ENCODE results near the gene TPPP2. TPM values are rescaled to one million over a fixed set of nuclear protein-coding genes. Genes with fewer than 3 reads are reported as not detected.
A peak's percentile ranks its signal among the peaks of the same experiment; 100 is the strongest.

The TPPP2 gene
- total RNA-seq, 2 donors from 2014 or later, result 1.3 TPM; not detected in 1

DNA sequence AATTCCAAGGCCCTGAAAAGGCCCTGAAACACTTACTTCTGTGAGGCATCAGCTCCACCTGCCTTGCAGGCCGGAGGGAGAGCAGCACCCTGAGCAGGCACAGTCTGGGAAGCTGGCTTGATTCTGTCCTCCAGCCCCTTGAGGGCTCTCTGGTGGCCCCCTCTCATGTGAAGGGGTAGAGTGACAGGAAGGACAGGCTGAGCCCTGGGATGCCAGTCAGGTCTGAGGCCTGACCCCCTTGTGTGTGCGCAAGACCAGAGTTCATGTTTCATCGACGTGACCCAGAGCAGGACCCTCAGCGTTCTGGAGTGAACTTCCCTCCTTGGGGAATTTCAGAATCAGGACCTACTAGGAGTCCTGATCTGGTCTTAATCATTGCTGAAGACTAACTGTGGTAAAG lies 28.9 kb downstream of the TPPP2 start:
- ATAC-seq, result no peak
- intact Hi-C loops (cut with DNase I), result no loop called here
- TF ChIP-seq, protein P1, sequence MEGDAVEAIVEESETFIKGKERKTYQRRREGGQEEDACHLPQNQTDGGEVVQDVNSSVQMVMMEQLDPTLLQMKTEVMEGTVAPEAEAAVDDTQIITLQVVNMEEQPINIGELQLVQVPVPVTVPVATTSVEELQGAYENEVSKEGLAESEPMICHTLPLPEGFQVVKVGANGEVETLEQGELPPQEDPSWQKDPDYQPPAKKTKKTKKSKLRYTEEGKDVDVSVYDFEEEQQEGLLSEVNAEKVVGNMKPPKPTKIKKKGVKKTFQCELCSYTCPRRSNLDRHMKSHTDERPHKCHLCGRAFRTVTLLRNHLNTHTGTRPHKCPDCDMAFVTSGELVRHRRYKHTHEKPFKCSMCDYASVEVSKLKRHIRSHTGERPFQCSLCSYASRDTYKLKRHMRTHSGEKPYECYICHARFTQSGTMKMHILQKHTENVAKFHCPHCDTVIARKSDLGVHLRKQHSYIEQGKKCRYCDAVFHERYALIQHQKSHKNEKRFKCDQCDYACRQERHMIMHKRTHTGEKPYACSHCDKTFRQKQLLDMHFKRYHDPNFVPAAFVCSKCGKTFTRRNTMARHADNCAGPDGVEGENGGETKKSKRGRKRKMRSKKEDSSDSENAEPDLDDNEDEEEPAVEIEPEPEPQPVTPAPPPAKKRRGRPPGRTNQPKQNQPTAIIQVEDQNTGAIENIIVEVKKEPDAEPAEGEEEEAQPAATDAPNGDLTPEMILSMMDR (IDR thresholded peaks at IDR 0.05), result no peak
- no peak for TF ChIP-seq POLR2A (IDR thresholded peaks at IDR 0.05)
- Histone ChIP-seq H3K36me3 (replicated peaks in 1 of 2; ENCODE audit: insufficient read depth in 1 of 2, low read depth in 2 of 2) (no peaks in the 10 kb centered on the region), H3K4me1 (peaks cover 53% of the 10 kb centered on the region), H3K27ac (no peak overlapping the region), H3K9me3 (no peaks in the 10 kb centered on the region), H3K27me3 (no peaks in the 10 kb centered on the region), H3K4me3 (no peak overlapping the region)
- WGBS, 2 donors, result 91 to 92% methylated on average over 5 of the region's 5 CpGs
- no peak for DNase-seq

DNA sequence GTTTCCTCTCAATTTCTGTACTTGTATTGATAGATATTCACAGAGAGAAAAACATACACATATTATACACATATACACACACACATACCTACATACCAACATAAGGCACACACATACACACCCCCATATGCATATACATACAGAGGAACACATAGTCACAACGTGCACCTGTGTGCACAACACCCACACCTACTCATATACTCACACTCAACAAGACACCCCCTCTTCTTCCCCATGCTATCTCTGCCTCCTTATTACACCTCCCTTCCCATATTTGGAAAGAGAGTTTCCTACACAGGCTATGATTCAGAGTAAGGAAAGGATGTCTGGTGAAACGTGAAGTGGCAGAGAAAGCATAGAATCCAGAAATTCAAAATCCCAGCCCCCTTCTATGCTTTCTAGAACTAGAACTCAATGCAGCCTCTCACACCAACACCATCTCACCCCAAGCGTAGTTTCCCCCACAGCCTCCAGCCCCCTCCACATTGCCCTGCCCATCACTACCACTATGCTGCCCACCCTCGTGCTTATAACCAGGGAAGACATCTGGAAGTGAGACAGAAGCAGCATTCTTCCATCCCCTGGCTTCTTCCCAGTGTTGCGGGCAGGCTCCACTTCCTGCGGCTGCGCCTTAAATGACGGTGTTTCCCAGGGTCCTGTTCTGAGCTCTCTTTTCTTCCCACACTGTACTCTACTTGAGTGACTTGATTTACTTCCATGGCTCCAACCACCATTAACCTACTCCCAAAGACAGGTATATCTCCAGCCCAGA lies 30.0 kb downstream of the TPPP2 start:
- H3K4me3 ChIP-seq, result no peak overlapping the region
- ATAC-seq, result no peak
- WGBS, 2 donors, result 80 to 83% methylated on average over 8 of the region's 8 CpGs

DNA sequence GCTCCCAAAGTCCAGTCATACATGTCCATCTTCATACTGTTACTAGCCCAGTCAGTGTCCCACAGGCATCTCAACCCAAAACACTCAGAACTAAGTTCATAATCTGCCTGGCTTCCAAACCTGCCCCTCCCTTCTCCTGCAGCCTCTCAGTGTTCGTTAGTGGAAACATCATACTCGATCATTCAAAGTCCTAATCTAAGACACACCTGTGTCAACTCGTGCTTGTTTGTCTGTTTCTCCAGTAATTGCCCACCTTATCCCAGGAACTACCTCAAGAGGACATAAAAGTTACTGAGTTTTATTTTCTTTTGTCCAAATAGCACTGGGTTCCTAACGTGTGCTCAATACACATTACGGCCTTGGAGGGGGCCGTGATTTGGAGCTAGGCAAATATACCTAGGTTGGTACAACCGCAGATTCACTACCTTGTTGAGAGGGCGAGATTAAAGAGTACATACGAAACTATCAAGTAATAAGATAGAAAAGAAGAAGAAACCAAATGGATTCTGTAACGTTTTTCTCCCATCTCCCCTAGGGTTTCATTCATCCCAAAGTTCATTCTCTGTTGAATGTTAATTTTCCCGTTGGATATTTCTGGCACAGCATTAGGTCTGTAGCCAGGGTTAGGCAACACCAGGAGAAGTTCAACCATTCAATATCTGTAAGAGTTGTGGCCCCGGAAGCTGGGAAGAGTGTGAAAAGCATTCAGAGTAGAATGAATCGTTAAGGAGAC lies 30.8 kb downstream of the TPPP2 start:
- Histone ChIP-seq H3K27ac (peak overlapping the region in 3 of 4 donors; percentile 0 to 39 (median 14)), H3K4me3 (no peak overlapping the region), H3K27me3 (no peaks in the 10 kb centered on the region), H3K4me1 (peaks cover 36% of the 10 kb centered on the region), H3K9me3 (no peaks in the 10 kb centered on the region), H3K36me3 (replicated peaks in 1 of 2; ENCODE audit: insufficient read depth in 1 of 2, low read depth in 2 of 2) (no peaks in the 10 kb centered on the region)
- ATAC-seq (peak; percentile 29), DNase-seq (no peak)
- no peak for TF ChIP-seq POLR2A (IDR thresholded peaks at IDR 0.05)
- TF ChIP-seq, protein P1 (IDR thresholded peaks at IDR 0.05), result no peak
- intact Hi-C loops (cut with DNase I), result no loop called here
- WGBS, 2 donors, result 31 to 32% methylated on average over 13 of the region's 13 CpGs

More for the DNA sequence above, 30.0 kb downstream of the TPPP2 start:
- Histone ChIP-seq H3K36me3 (replicated peaks in 1 of 2; ENCODE audit: insufficient read depth in 1 of 2, low read depth in 2 of 2) (no peaks in the 10 kb centered on the region), H3K9me3 (no peaks in the 10 kb centered on the region), H3K27ac (no peak overlapping the region), H3K27me3 (no peaks in the 10 kb centered on the region), H3K4me1 (peaks cover 43% of the 10 kb centered on the region)
- intact Hi-C loops (cut with DNase I), result no loop called here
- TF ChIP-seq, protein P1 (IDR thresholded peaks at IDR 0.05), result no peak
- no peak for TF ChIP-seq POLR2A (IDR thresholded peaks at IDR 0.05)
- no peak for DNase-seq

DNA sequence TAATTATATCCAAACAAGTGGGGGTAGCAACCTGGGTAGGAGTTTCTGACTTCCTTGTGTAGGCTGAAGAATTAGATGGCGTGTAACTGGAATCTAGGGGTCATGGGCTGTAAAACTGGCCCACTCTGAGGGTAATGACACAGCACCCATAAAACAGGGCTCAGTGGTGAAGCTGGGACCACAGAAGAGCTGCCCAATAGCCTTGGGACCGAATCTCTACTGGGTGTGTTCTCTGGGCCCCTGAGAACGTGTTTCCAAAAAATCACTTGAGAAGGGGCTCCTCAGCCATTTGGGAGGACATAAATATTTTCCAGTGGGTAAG lies 31.3 kb downstream of the TPPP2 start:
- Histone ChIP-seq H3K36me3 (replicated peaks in 1 of 2; ENCODE audit: insufficient read depth in 1 of 2, low read depth in 2 of 2) (no peaks in the 10 kb centered on the region), H3K4me1 (peaks cover 33% of the 10 kb centered on the region), H3K9me3 (no peaks in the 10 kb centered on the region), H3K27me3 (no peaks in the 10 kb centered on the region), H3K27ac (peak overlapping the region in 3 of 4 donors; percentile 0 to 39 (median 14)), H3K4me3 (no peak overlapping the region)
- TF ChIP-seq POLR2A (IDR thresholded peaks at IDR 0.05), result no peak
- TF ChIP-seq, protein P1 (IDR thresholded peaks at IDR 0.05), result no peak
- ATAC-seq, result no peak
- intact Hi-C loops (cut with DNase I), result no loop called here
- 80 to 86% methylated on average over 3 of the region's 3 CpGs for WGBS, 2 donors
- DNase-seq, result no peak
